DND-41 (cell line): ENCODE results near the gene ADAMTS3.

Source experiments
- ATAC-seq: fragments of 200-7000 bp; cut with Tn5 transposase; 3 replicates; pipeline ENCODE4 v1.9.1; 2021; ENCODE audit warnings: low read depth; ENCODE audit not compliant: insufficient read depth
- DNase-seq: peaks from one replicate; pipeline ENCODE4 v3.0.0-alpha.2; 2020
- H2AFZ ChIP-seq: 2 replicates; pipeline ENCODE4 v1.6.0; 2012; ENCODE audit warnings: low read depth, low read length
- H3K27ac ChIP-seq: 2 replicates; pipeline ENCODE4 v1.5.1; 2012; ENCODE audit warnings: low read length, inconsistent platforms
- H3K27me3 ChIP-seq: fragments of 200-600 bp; sonication (generic); 2 replicates; pipeline ENCODE4 v1.6.0; 2012; ENCODE audit warnings: low read length, mild to moderate bottlenecking, inconsistent platforms; ENCODE audit not compliant: insufficient read depth, poor library complexity
- H3K36me3 ChIP-seq: 2 replicates; pipeline ENCODE4 v1.5.1; 2012; ENCODE audit warnings: low read length, inconsistent platforms; ENCODE audit not compliant: insufficient read depth
- H3K4me1 ChIP-seq: 2 replicates; pipeline ENCODE4 v1.5.1; 2012; ENCODE audit warnings: mild to moderate bottlenecking, low read length; ENCODE audit not compliant: insufficient read depth
- H3K4me2 ChIP-seq: 2 replicates; pipeline ENCODE4 v1.6.0; 2012; ENCODE audit warnings: mild to moderate bottlenecking, moderate library complexity, low read length, inconsistent platforms; ENCODE audit not compliant: insufficient read depth
- H3K4me3 ChIP-seq, 2 experiments: fragments of 200-600 bp in 1 of 2; shearing (Covaris generic) in 1 of 2; 2 replicates each; pipeline ENCODE4 v1.5.1; 2012 to 2016; ENCODE audit warnings: inconsistent platforms in 2 of 2, low read length in 2 of 2, mild to moderate bottlenecking in 2 of 2, low read depth in 1 of 2, moderate library complexity in 1 of 2
- H3K79me2 ChIP-seq: 2 replicates; pipeline ENCODE4 v1.6.0; 2012; ENCODE audit warnings: low read length, inconsistent platforms; ENCODE audit not compliant: insufficient read depth
- H3K9ac ChIP-seq: 2 replicates; pipeline ENCODE4 v1.6.0; 2012; ENCODE audit warnings: low read depth, mild to moderate bottlenecking, inconsistent platforms, low read length, moderate library complexity
- H3K9me3 ChIP-seq: 2 replicates; pipeline ENCODE4 v1.5.1; 2012; ENCODE audit warnings: low read length, moderate library complexity, mild to moderate bottlenecking, inconsistent platforms; ENCODE audit not compliant: insufficient read depth, severe bottlenecking
- H4K20me1 ChIP-seq: 2 replicates; pipeline ENCODE4 v1.6.0; 2012; ENCODE audit warnings: low read length; ENCODE audit not compliant: insufficient read depth
- EZH2 ChIP-seq: IDR thresholded peaks from 3 replicates; pipeline ENCODE4 v1.6.1; 2012; ENCODE audit warnings: borderline replicate concordance, low read depth, mild to moderate bottlenecking, moderate library complexity, low read length, inconsistent platforms; ENCODE audit not compliant: severe bottlenecking
- TF ChIP-seq, protein P1 (sequence below): IDR thresholded peaks from 2 replicates; pipeline ENCODE4 v1.5.1; 2012; ENCODE audit warnings: borderline replicate concordance, low read length, moderate library complexity, mild to moderate bottlenecking; ENCODE audit not compliant: poor library complexity, severe bottlenecking; ENCODE audit errors: extremely low read depth

ADAMTS3 gene

DNA sequence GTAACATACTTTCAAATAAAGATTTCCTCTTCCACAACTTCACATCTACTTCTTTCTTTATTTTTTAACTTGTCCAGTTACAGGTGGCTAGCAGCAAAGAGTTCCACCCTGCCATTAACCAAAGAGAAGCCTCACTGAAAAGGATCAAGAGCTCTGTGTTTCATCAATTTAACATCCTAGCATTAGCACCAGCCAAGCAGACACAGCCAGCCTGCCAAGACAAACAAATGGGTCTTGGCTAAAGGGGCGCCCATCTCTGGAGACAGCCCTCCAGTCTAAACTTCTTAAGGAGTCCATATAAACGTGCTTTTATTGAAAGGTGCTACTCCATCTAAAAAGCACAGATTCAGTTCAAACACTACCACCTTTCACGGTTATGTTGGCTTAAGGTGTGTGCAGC, 105.3 kb downstream of the ADAMTS3 start:
- H3K9me3 ChIP-seq: no peaks in the 10 kb centered on the region
- no peaks in the 10 kb centered on the region for H3K4me1 ChIP-seq
- no peaks in the 10 kb centered on the region for H4K20me1 ChIP-seq
- no peaks in the 10 kb centered on the region for H3K36me3 ChIP-seq
- H3K27ac ChIP-seq: no peak overlapping the region
- no peaks in the 10 kb centered on the region for H3K79me2 ChIP-seq
- no peak overlapping the region for H3K4me3 ChIP-seq
- no peak overlapping the region for H3K4me2 ChIP-seq
- H3K9ac ChIP-seq: no peak overlapping the region
- TF ChIP-seq, protein P1, sequence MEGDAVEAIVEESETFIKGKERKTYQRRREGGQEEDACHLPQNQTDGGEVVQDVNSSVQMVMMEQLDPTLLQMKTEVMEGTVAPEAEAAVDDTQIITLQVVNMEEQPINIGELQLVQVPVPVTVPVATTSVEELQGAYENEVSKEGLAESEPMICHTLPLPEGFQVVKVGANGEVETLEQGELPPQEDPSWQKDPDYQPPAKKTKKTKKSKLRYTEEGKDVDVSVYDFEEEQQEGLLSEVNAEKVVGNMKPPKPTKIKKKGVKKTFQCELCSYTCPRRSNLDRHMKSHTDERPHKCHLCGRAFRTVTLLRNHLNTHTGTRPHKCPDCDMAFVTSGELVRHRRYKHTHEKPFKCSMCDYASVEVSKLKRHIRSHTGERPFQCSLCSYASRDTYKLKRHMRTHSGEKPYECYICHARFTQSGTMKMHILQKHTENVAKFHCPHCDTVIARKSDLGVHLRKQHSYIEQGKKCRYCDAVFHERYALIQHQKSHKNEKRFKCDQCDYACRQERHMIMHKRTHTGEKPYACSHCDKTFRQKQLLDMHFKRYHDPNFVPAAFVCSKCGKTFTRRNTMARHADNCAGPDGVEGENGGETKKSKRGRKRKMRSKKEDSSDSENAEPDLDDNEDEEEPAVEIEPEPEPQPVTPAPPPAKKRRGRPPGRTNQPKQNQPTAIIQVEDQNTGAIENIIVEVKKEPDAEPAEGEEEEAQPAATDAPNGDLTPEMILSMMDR: no peak
- TF ChIP-seq EZH2: no peak
- DNase-seq (no peak), ATAC-seq (no peak)
- peaks cover 4% of the 10 kb centered on the region for H3K27me3 ChIP-seq
- H2AFZ ChIP-seq: no peak overlapping the region

- Histone ChIP-seq H3K79me2 (no peaks in the 10 kb centered on the region), H4K20me1 (no peaks in the 10 kb centered on the region), H2AFZ (no peak overlapping the region), H3K36me3 (no peaks in the 10 kb centered on the region), H3K27ac (no peak overlapping the region), H3K9me3 (no peaks in the 10 kb centered on the region), H3K4me3 (no peak overlapping the region), H3K4me2 (no peak overlapping the region), H3K9ac (no peak overlapping the region), H3K27me3 (peaks cover 5% of the 10 kb centered on the region), H3K4me1 (no peaks in the 10 kb centered on the region)
- DNase-seq (no peak), ATAC-seq (no peak)
- TF ChIP-seq EZH2: no peak
- TF ChIP-seq, protein P1: no peak
Measured at GRCh38 chr4:72457158-72457557, 111.9 kb downstream of the ADAMTS3 start.

- DNase-seq (no peak), ATAC-seq (no peak)
- H3K4me2 ChIP-seq: no peak overlapping the region
- H3K9me3 ChIP-seq: no peaks in the 10 kb centered on the region
- H3K27me3 ChIP-seq: no peaks in the 10 kb centered on the region
- H3K4me1 ChIP-seq: no peaks in the 10 kb centered on the region
- no peaks in the 10 kb centered on the region for H3K79me2 ChIP-seq
- no peak overlapping the region for H3K27ac ChIP-seq
- H4K20me1 ChIP-seq: no peaks in the 10 kb centered on the region
- H3K9ac ChIP-seq: no peak overlapping the region
- H2AFZ ChIP-seq: no peak overlapping the region
- TF ChIP-seq, protein P1: no peak
- TF ChIP-seq EZH2: no peak
- no peak overlapping the region for H3K4me3 ChIP-seq
- H3K36me3 ChIP-seq: no peaks in the 10 kb centered on the region
Measured at GRCh38 chr4:72451349-72451748, 117.7 kb downstream of the ADAMTS3 start.

DNA sequence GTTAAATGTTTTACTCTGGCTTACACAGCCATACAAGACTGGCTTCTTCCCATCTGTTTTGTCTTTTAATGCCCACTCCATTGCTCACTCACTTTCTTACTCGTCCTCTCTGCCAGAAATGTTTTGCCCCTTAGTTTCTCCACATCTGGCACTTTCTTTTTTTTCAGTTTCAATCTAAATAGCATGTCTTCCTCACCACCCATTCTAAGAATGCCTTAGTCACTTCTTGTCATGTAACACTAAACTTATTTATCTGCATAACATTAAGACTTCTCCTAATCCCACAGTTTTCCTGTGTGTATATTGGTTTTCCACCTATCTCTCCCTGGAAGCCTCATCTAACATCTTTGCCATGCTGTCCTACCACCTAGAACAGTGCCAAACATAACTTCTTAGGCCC, 119.3 kb downstream of the ADAMTS3 start:
- Histone ChIP-seq H3K36me3 (no peaks in the 10 kb centered on the region), H3K27ac (no peak overlapping the region), H4K20me1 (no peaks in the 10 kb centered on the region), H3K79me2 (no peaks in the 10 kb centered on the region), H2AFZ (no peak overlapping the region), H3K4me1 (no peaks in the 10 kb centered on the region), H3K9me3 (no peaks in the 10 kb centered on the region), H3K4me3 (no peak overlapping the region), H3K9ac (no peak overlapping the region), H3K4me2 (no peak overlapping the region), H3K27me3 (no peaks in the 10 kb centered on the region)
- TF ChIP-seq EZH2: no peak
- TF ChIP-seq, protein P1: no peak
- no peak for DNase-seq
- no peak for ATAC-seq
